ENCODE measurements around the gene GTF2IRD1.
"Not testable (repeated sequence)": the region's sequence is repeated elsewhere in the genome, so short reads cannot be mapped to it uniquely, and the experiment has no call there.

Gene GTF2IRD1

DNA sequence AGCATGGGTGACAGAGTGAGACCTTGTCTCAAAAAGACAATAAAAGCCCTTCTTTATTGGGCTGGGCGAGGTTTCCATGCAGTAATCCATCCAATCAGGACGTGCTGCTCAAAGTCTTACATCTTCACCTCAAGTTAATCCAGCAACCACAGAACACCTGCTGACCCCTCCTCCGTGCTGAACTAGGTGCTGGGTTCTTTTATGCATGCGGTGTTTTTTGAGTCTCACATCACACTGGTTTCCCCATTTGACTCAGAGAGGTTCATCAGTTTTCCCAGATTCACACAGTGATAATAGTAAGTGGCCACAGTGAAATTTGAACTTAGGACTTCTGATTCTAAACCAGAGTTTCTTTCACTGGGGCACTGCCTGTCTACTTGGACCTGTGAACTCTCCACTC is 145.5 kb downstream of the GTF2IRD1 start:
- no peak for DNase-seq (ENCODE audit: low read depth)

DNA sequence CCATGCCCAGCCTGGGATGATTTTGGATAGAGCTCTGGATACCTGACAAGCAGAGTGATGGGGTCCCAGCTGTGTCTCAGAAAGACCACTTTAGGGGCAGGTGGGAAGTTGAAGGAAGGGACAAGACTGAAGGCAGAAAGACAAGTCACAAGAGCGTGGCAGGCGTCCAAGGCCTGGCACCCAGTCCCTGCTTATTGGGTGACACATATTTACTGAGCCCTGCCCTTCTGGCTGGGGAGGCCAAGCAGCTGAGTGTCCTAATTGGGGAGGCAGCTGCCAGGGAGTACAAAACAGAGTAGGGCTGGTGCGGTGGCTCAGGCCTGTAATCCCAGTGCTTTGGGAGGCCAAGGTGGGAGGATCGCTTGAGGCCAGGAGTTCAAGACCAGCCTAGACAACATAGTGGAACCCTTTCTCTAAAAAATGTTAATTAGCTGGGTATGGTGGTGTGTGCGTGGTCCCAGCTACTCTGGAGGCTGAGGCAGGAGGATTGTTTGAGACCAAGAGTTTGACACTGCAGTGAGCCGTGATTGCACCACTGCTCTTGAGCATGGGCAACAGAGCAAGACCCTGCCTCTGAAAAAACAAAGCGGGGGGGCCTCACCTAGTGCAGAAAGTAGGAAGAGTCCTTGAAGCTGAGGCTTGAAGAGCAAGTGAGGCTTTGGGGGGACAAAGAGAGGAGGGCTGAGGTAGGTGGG is 150.8 kb downstream of the GTF2IRD1 start:
- no peak for DNase-seq (ENCODE audit: low read depth)

DNA sequence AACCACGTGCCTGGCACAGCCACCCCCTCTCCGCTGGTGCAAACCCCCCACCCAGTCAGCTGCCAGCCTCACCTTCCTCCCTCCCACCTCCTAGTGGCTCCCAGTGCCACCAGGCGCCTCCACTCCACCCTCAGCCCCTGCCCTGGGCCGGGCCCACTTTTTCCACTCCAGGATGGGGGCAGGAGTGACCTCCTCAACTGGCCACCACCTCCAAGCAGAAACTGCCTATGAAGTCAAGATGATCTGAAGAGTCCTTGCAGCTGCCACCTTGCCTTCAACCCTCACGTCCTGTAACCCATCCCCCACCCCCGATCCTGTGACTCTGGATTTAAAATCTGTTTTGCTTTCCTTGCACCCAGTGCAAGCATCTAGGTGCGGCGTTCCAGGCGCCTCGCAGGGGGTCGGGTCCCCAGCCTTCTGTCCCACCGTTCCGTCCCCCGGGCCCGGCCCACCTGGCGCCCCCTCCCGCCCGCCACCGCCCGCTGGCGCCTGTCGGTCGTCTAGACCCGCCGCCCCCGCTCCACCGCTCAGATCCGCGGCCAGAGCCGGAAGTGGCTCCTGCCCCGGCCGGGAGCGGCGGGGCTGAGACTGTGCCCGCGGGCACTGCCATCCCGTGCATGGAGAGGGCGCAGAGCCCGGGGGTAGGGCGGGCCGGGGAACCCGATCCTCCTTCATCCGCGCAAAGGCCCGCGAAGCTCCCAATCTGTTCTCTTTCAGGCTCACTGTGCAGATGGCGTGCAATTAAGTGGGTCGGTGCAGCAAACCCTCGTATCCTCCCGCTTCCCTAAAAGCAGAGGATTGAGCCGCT is 152.6 kb downstream of the GTF2IRD1 start:
- no peak for DNase-seq (ENCODE audit: low read depth)

DNA sequence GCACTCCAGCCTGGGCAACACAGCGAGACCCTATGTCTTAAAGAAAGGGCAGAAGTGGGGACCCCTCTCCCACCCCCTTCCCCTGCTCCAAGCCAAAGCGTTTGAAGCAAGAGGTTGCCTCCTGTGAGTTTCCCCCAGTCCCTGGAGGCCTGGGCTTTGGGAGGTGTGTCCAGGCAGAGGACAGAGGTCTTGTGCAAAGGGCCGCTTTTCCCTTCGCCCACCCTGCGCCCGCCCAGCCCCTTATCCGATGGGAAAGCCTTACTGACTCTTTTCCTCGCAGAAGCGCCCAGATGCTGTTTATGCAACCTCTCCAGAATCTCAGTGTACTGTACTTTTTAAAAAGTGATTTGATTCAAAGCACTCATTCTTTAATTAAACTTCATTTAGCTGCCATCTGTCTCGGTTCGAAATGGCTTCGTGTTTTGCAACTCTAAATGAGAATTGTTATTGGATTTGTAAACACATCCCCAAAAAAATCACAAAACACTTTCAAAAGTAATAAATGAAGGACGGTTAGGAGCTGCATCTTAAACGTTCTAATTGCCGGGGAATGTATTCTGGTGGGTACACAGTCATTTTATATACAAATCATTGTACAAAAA is 153.3 kb downstream of the GTF2IRD1 start:
- no peak for DNase-seq (ENCODE audit: low read depth)

DNA sequence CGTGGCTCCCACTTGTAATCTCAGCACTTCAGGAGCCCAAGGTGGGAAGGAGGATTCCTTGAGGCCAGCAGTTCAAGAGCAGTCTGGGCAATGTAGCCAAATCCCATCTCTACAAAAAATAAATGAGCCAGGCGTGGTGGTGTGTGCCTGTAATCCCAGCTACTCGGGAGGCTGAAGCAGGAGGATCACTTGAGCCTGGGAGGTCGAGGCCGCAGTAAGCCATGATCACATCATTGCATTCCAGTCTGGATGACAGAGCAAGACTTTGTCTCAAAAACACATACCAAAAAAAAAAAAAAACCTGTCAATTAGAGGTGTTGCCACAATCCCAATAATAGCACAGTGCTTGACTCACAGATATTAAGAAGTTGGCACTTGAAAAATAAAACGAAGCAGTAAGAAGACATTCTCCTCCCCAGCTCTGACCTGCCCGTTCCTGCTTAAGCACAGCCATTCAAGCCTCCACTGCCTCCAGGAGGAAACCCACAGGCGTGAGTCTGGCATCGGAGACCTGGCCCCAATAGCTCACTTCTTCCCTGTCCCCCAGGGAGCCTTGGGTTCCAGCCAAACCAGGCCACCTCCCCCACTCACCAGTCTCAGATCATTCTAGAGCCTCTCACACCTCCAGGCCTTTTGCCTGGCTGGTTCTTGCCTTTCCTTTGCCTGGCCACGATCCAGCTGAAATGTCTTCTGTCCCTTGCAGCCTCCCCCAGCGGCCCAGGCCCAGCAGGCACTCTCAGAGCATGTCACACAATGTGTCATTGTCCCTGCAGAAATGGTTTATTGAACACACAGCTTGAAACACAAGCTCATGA is 158.5 kb downstream of the GTF2IRD1 start:
- no peak for DNase-seq (ENCODE audit: low read depth)

DNA sequence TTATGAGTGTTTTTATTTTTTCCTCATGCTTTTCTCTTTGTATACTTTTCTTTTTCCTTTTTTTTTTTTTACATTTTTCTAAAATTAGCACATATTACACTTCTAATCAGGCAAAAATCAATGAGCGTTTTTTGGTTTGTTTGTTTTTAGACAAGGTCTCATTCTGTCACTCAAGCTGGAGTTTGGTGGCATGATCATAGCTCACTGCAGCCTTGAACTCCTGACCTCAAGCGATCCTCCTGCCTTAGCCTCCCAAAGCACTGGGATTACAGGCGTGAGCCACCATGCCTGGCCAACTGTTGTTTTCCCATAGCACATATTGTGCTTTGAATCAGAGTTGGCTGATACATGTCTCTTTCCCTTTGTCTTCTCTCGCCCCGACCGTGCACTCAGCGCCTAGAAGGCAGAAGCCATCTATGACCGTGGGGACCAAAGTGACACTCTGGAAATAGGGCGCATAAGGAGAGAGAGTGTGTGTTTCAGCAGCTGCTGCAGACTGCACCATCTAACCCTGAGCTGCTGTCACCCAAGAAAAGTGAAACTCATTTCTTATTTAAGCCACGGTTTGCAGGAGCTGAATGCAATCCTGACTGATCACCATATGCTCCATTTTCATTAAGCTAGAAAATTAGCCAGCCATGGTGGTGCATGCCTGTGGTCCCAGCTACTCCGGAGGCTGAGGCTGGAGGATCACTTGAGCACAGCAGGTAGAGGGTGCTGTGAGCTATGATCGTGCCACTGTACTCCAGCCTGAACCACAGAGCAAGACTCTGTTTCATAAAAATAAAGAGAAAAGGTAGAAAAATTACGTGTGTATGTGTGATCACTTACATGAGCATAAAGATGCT is 162.5 kb downstream of the GTF2IRD1 start:
- DNase-seq (ENCODE audit: low read depth): no peak

DNA sequence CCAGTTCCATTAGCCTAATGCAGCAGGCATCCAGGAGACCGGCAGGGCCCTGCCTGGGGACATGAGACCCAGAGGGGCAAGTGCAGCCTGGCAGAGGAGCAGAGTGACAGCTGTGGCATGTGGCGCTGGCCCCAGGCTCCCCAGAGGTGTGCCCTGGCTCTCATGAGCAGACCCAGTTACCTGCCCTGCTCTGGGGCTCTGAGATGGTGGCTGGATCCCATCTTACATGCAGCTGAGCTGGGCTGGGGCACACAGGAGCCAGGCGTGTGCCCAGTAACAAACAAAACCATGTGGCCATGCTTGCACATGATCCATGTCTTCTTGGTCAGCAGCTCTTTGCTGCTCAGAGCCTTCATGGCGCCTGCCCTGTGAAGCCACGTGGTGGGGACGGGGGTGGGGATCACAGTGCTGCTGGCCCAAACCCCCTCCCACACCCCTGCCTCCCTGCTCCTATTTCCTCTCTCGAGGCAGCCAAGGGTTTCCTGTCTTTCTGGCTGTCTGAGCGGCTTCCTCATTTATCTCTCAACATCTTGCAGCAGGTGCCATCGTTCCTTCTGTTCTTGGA is 163.6 kb downstream of the GTF2IRD1 start:
- DNase-seq (ENCODE audit: low read depth): no peak

DNA sequence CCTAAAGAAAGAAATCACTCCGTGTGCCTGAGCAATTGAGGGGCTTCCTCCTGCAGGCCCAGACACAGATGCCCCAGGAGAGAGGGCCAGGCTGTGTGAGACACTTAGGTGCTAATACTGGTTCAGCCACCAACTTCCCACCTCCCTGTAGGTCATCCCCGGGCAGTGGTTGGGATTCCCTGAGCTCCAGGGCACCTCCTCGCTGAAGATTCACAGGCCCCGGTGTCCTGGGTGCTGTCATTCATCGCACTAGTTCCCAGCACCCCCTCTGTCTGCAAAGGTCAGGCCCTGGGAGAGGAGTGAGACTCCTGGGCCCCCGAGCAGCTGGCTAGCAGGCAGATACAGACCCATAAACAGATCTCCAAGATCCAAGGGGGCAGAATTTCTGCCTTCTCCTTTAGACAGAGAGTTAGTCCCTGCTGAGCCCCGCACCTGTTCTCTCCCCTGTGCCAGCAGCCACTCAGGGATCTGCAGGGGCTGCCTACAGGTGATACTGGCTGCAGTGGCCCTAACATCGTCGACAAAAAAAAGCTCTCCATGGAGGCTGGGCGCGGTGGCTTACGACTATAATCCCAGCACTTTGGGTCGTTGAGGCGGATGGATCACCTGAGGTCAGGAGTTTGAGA is 165.6 kb downstream of the GTF2IRD1 start:
- DNase-seq (ENCODE audit: low read depth): no peak

DNA sequence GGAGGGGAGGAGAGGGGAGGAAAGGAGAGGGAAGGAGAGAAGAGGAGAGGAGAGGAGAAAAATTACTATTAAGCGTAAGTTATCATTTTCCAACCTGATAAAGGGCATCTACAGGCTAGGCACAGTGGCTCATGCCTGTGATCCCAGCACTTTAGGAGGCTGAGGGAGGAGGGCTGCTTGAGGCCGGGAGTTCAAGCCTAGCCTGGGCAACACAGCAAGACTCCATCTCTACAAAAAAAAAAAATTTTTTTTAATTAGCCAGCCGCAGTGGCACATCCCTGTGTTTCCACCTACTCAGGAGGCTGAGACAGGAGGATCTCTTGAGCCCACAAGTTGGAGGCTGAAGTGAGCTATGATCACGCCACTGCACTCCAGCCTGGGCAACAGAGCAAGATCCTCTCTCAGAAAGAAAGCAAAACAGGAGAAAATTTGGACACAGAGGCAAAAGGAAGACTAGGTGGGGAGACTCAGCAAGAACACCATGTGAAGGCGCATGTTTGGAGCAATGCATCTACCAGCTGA is 168.6 kb downstream of the GTF2IRD1 start:
- DNase-seq (ENCODE audit: low read depth): no peak

DNA sequence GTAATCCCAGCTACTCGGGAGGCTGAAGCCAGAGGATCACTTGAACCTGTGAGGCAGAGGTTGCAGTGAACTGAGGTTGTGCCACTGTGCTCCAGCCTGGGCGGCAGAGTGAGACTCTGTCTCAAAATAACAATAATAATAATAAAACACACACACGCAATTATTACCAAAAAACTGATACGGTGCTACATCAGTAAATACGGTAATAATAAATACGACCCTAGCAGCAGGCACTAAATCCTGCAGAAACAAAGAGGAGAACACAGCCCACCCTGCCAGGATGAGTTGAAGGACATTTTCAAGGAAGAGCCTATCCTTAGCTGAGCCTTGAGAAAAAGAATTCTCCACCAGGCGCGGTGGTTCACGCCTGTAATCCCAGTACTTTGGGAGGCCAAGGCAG is 169.4 kb downstream of the GTF2IRD1 start:
- DNase-seq (ENCODE audit: low read depth): no peak

DNA sequence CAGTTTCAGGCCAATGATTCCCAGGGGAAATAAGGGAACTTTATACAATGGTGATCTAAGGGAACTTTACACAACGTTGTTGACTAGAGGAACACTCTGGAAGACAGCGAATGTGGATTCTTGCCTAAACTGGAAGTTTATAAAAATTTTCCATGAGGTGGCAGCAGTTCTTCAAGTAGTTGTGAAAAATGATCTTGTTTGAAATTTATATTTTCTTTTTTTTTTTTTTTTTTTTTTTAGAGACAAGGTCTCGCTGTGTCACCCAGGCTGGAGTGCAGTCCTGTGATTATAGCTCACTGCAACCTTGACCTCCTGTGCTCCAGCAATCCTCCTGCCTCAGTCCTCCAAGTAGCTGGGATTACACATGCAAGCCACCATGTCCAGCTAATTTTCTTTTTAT is 171.7 kb downstream of the GTF2IRD1 start:
- no peak for DNase-seq (ENCODE audit: low read depth)

DNA sequence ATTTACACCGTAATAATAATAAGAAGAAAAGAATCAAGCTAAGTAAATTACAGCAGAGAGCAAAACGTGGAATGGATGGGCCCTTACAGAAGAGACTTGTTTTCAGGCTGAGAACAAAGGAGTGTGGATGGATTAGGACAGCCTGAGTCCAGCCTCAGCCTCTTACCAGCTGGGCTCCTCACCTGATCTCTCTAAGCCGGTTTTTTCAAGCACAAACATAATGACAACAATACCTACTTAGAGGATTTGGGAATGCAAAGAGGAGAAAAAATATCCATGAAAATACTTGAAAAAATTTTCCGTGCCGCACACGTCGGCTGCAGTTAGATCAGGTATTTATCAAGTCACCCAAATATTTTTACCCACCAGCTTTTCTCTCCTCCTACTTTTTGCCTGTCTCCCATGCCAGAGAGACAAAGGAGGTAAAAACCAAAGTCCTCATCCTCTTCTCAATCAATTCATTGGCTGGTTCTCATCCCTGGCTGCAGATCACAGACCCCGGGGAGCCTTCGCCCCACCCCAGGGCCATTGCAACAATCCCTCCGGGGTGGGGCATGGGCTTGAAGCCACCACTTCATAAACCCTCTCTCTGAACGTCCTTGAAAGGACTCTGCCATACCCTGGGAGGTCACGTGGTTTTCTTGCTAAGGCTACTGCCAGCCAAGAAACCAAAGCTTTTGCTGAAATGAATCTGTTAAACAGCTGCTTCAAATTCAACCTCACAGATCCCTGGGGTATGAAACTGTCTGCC is 174.1 kb downstream of the GTF2IRD1 start:
- no peak for DNase-seq (ENCODE audit: low read depth)

DNA sequence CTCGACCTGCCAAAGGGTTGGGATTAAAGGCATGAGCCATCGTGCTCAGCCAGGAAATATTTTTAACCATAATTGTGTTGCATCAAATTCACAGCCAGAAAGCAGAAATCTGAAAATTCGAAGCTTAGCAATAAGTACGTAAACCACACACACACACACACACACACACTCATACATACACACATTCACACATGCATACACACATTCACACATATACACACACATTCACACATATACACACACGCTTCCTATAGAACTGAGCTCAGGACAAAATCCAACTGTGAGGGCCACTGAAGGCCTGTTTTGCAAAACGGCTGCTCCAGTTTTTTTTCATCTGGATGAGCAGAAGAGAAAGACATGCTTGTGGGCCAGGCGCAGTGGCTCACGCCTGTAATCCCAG is 178.8 kb downstream of the GTF2IRD1 start:
- no peak for DNase-seq (ENCODE audit: low read depth)

DNA sequence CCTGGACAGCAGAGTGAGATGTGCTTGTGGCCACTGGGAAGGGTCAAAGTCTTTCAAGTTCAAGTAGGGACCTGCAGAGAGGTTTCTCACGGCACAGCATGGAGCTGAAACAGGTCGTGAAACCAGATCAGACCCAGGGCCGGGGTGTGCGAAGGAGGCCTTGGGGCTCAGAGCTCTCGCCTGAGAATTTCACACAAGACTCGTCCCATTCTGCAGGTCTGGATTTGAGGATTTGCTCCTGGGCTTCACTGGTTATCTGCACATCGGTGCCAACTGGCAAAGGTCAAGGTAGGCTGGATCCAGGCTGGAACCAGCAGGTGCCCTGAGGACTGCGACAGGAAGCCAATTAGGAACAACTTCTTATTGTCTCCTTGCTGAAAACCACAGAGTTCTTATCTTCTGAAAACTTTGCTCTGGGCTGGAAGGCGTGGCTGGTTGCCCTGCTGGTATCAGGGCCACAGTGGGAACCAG is 179.8 kb downstream of the GTF2IRD1 start:
- DNase-seq (ENCODE audit: low read depth): no peak

DNA sequence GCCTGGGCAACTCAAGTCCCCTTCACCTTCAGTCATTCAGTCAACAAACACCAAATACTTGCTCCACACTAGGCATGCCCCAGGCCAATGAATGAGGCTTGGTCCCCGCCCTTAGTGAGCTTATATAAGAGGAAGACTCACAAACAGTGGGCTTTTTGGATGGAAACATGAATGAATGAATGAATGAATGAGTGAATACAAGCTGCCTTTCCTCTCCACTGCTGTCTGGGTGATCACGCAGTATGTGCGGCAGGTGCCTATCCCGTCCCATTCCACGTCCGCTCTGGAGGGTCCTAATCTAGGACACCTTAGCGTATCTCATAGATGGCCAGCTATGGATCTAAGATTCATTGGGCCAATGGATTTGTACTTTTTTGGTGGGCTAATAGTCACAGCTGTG is 184.0 kb downstream of the GTF2IRD1 start:
- no peak for DNase-seq (ENCODE audit: low read depth)

DNA sequence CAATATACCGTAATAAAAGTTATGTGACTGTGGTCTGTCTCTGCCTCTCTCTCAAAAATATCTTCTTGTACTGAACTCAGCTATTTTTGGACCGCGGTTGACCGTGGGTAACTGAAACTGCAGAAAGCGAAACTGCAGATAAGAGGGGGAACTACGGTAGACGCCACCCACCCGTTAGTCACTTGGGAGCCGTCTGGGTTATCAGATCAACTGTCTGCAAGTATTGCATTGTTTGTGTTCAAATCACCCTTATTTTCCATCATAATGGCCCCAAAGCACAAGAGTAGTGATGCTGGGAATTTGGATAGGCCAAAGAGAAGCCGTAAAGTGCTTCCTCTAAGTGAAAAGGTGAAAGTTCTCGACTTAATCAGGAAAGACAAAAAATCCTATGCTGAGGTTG is 196.3 kb downstream of the GTF2IRD1 start:
- DNase-seq (ENCODE audit: low read depth): not testable (repeated sequence)

DNA sequence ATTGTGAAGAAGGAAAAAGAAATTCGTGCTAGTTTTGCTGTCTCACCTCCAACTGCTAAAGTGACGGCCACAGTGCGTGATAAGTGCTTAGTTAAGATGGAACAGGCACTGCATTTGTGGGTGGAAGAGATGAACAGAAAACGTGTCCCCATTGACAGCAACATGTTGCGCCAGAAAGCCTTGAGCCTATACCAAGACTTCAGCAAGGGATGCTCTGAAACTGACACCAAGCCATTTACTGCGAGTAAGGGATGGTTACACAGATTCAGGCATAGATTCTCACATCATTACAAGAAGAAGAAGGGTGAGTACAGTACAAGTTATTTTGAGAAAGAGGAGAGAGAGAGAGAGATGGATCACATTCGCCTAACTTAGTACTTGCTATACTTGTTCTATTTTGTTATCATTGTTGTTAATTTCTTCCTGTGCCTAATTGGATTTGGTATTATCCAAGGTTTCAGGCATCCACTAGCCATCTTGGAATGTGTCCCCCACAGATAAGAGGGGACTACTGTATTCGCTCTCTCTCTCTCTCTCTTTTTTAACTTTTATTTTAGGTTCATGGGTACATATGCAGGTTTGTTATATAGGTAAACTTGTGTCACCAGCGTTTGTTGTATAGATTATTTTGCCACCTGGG is 196.9 kb downstream of the GTF2IRD1 start:
- DNase-seq (ENCODE audit: low read depth): not testable (repeated sequence)

DNA sequence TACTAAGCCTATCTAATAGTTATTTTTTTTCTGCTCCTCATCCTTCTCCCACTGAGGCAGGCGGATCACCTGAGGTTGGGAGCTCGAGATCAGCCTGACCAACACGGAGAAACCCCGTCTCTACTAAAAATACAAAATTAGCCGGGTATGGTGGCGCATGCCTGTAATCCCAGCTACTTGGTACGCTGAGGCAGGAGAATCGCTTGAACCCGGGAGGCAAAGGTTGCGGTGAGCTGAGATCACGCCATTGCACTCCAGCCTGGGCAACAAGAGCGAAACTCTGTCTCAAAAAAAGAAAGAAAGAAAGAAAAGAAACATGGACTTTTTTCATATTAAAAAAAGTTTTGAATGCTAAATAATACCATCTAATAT is 197.4 kb downstream of the GTF2IRD1 start:
- DNase-seq (ENCODE audit: low read depth): not testable (repeated sequence)

Measured in stimulated activated CD8-positive, alpha-beta memory T cell treated with anti-CD3 and anti-CD28 coated beads, Interleukin-15, amount 100 ng/mL, for 24 hours (primary cell).